GM21360 (cell line): Measurements from ENCODE around the gene HCAR2.
"Not testable (repeated sequence)": the region's sequence is repeated elsewhere in the genome, so short reads cannot be mapped to it uniquely, and the experiment has no call there.

ENCODE experiments used
- ATAC-seq: cut with Tn5 transposase; IDR thresholded peaks from one replicate; pipeline ENCODE4 v1.9.1; 2021; ENCODE audit warnings: mild to moderate bottlenecking, moderate library complexity; ENCODE audit not compliant: unreplicated experiment

Gene HCAR2

DNA sequence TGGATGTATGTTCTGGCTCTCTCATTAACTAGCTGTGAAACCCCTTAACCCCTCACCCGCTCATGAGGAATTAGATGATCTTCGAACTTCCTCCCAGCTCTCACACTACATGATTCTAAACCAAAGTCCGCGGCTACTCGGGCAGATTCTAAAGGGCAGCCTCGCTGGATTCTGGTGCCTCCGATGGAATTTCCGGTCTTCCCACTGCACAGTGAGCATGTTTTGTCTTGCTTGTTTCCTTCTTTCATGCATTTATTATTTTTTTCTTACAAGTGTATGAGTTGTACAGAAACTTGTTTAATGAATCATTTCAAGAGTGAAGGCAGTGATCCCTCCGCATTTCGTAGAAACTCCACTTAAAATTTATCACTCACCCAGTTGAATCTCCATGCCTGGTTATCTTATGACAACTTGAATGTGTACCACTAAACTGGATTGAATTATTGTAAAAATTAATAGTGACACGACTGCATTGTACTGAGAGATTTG is 17.9 kb upstream of the HCAR2 start:
- no peak for ATAC-seq

DNA sequence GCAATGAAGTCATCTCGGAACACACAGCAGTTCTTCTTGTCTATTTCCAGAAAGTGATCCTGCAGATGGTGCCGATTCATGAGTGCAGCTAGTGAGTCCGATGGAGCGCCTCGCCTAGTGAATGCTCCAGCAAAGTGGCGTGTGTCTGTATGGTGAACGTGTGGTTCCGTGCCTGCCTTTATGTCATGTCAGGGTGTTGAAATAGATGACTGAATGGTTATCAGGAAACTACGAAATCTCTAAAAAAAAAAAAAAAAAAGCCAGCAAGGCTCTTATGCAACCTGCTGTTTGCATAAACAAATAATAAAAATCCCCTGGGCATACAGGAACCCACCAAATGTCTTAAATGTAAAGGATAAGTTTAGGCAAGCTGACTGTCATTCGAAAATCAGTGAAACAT is 13.5 kb upstream of the HCAR2 start, which contains the start of gene HCAR3:
TSS of gene HCAR3 (minus strand) at position 154 of the 400 bp plus-strand sequence. CDS start at position 80, 74 bp downstream.
- ATAC-seq: not testable (repeated sequence)

DNA sequence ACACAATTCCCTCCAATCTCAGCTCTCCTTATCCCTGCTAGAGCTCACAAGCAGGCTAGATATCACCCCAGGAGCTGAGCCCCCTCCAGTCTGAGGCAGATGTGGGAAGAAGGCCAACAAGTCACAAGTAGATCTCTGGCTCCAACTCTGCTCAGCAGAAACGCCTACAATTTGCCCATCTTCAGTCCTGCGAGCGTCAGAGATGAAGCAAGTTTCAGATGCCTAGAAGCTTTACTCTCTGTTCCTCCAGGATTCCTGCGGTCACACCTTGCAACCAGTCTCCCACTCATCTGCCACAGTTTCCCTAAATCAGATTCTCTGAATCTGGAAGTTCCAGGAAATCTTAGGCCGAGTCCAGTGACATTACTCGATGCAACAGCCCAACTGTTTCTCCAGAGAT is 12.1 kb upstream of the HCAR2 start:
- ATAC-seq: not testable (repeated sequence)

DNA sequence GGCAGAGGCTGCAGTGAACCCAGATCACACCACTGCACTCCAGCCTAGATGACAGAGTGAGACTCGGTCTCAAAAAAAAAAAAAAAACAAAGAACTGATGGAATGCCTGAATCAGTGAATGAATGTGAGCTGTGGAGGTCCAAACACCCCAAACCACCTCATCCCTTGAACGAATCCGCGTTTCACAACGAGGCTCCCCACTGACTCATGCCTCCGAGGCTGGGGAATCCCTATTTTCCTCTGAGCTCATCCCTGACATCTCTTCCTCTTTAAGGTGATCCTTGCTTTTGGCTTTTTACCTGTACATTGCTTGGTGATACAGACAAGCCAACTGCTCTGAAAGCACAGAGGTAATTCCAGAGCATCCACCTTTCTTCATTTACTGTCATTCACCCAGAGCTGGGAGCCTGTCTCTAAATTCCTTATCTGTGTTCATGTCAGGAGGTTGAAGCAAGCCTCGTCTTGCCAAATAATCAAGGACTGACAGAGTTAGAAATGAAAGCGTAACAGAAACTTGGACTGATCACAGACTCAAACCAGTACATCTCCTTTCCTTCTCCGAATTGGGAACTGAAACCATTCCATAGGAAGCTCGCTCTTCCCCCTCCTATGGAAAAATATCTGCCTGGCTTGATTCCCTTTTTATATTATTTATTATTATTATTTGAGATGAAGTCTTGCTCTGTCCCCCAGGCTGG is 10.5 kb upstream of the HCAR2 start:
- ATAC-seq: not testable (repeated sequence)

DNA sequence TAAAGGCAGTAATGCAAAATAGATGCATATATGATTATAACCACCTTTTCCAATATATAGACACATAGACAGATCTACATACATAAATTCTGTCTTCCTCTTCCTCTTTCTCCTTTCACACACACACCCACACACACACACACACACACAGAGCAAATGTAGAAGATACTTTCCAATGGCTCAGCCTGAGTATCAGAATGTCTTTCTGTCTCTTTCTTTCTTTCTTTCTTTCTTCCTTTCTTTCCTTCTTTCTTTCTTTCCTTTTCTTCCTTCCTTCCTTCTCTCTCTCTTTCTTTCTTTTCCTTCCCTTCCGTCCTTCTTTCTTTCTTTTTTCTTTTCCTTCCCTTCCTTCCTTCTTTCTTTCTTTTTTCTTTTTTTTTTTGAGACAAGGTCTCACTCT is 8.1 kb upstream of the HCAR2 start:
- not testable (repeated sequence) for ATAC-seq

DNA sequence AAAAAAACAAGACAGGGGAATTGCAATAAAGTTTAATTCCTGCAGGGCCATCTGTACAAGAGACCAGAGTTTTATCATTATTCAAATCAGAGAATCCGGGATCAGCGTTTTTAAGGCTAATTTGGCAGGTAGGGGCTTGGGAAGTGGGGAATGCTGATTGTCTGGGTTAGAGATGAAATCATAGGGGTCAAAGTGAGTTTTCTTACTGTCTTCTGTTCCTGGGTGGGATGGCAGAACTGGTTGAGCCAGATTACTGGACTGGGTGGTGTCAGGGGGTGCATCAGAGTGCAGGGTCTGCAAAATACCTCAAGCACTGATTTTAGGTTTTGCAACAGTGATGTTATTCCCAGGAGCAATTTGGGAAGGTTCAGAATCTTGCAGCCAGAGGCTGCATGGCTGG is 7.2 kb upstream of the HCAR2 start:
- not testable (repeated sequence) for ATAC-seq

DNA sequence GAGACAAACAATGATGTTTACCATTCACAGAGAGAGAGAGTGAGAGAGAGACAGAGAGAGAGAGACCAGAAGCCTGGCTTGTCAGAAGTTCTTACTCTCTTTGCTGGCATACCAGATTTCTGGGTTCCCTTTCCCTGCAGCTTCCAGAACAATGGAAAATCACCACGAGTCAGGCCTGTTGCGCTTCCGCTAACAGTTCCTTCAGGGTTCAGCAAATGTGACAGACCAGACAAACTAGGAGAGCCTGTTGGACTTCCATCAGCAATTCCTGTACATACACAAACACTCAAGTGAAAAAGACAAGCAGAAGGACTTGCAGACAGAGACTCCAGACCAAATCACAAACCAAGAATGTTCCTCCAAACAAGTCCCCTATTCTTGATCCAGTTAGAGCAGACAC is 6.1 kb upstream of the HCAR2 start:
- not testable (repeated sequence) for ATAC-seq

DNA sequence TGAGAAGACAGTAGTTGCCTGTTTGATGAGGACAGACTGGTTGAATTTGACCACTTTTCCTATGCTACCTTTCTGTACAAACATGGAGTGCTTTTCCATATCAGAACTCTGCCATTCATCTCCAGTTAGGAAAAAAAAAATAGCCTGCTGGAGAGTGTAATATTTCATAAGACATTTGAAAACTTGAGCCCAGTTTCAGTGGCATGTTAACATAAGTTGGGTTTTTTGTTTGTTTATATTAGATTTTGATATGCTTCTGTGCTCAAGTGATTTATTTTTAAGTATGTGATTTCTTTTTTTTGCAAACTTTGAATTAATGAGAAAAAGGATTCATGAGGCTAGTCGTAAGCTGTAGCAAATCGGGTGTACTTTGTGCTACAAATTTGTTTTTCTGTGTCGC is 684 bp upstream of the HCAR2 start:
- not testable (repeated sequence) for ATAC-seq

DNA sequence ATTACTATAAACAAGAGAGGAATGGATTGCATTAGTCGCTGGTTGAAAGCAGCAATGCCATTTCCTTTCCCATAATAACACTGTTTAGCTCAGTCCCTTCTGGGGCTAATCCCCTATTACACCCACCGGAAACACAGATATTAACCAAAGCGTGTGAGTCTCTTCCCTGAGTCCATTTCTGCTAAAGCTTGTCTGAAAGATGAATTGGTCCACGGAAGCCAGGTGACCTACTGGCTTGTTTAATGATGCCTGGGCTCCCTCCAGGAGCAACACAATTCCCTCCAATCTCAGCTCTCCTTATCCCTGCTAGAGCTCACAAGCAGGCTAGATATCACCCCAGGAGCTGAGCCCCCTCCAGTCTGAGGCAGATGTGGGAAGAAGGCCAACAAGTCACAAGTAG is 1.7 kb downstream of the HCAR2 start:
- ATAC-seq: not testable (repeated sequence)

DNA sequence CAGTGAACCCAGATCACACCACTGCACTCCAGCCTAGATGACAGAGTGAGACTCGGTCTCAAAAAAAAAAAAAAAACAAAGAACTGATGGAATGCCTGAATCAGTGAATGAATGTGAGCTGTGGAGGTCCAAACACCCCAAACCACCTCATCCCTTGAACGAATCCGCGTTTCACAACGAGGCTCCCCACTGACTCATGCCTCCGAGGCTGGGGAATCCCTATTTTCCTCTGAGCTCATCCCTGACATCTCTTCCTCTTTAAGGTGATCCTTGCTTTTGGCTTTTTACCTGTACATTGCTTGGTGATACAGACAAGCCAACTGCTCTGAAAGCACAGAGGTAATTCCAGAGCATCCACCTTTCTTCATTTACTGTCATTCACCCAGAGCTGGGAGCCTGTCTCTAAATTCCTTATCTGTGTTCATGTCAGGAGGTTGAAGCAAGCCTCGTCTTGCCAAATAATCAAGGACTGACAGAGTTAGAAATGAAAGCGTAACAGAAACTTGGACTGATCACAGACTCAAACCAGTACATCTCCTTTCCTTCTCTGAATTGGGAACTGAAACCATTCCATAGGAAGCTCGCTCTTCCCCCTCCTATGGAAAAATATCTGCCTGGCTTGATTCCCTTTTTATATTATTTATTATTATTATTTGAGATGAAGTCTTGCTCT is 3.0 kb downstream of the HCAR2 start:
- not testable (repeated sequence) for ATAC-seq

DNA sequence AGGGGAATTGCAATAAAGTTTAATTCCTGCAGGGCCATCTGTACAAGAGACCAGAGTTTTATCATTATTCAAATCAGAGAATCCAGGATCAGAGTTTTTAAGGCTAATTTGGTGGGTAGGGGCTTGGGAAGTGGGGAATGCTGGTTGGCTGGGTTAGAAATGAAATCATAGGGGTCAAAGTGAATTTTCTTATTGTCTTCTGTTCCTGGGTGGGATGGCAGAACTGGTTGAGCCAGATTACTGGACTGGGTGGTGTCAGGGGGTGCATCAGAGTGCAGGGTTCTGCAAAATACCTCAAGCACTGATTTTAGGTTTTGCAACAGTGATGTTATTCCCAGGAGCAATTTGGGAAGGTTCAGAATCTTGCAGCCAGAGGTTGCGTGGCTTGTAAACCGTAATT is 6.2 kb downstream of the HCAR2 start:
- ATAC-seq: not testable (repeated sequence)

DNA sequence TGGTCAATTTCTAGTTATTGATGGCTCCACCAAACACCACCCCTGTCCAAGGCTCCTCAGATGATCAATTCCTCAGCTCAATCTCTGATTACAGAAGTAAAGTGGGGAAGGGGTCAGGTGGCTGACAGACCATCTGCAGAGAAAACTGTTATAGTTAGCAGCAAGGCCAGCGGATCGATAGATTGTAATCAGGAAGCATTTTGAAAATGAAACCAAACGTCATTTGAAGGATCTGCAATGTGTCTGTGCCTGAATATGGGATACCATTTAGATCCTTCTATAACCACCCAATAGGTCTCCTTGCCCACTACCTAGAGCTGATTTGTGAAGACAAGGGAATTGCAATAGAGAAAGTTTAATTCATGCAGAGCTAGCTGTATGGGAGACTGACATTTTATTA is 11.6 kb downstream of the HCAR2 start:
- no peak for ATAC-seq

DNA sequence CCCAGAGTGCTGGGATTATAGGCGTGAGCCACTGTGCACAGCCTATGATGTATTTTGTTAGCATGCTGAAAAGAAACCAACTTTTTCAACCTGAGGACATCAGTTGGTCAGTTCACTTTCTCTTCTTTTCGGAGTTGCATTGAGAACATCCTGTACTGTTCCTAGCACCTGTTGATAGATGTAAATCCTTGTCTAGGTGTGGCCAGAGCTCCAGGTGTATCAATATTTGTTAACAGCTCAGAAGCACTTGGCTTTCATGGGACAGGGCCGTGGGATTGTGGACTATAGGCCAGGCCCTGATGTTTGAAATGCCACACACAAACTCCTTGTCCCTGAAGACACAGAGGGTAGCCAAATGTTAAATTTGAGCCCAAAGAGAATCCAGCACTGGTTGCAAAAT is 14.9 kb downstream of the HCAR2 start:
- no peak for ATAC-seq

DNA sequence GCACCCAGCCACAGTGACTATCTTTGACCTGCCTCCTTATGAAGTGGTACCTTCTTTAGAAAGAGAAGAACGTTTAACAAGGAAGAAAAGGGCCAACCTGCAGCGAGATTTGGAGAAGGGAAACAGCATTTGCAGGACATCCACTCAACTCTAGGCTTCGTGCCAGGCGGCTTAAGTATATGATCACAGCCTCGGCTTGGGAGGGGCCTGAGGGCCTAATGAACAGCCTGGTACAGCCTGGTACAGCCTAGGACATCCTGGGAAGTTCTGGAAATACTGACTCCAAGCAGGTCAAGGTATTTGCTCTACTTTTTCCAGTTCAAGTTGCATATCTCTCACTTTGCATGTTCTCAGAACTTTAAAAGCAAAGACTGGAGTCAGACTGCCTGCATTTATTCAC is 16.1 kb downstream of the HCAR2 start:
- no peak for ATAC-seq

DNA sequence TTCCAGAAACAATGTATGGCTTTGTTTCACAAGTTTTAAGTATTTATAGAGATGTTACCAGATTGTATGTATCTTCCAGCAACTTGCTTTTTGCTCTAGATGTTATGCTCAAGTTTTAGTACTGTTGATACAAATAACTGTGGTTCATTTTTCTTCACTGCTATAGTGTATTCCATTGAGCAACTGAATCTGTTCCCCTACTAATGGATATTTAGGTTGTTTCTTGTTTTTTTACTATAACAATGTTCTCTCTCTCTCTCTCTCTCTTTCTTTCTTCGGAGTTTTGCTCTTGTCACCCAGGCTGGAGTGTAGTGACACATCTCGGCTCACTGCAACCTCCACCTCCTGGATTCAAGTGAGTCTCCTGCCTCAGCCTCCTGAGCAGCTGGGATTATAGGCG is 16.6 kb downstream of the HCAR2 start:
- ATAC-seq: no peak

DNA sequence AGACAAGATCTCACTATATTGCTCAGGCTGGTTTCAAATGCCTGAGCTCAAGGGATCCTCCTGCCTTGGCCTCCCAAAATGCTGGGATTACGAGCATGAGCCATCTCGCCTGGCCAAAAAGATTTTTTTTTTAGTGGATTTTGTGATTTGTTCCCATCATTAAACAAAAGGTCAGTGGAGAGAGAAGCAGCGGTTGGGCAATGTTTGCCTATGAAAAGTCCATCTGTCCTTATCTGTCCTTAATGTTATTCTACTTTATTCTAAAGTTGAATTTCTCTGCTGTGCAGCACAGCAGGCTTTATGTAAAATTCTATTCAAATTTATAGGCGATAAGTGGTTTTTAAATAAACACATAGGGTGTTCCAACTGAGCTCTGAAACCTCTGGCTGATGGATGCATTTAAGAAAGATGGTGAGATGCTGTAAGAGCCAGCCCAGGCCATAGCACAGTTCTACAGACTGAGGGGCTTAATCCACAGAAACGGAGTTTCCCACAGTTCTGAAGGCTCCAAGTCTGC is 18.8 kb downstream of the HCAR2 start:
- no peak for ATAC-seq

DNA sequence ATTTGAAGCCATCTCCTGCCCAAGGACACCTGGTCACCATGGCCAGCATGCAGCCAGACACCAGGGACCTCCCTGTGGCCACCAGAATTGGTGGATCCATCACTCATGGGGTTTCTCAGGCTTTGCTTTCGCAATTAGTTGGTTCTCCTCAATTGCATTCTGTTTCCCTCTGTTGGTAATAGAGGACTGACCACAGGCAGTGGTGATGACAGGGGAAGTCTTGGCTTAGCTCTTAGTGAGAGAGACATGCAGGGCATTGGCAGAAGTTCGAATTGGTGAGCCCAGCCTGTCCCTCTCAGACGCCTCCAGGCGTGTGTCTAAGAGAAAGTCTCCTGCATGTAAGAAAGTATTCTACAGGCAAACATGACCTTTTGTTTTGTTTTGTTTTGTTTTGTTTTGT is 21.3 kb downstream of the HCAR2 start:
- no peak for ATAC-seq

DNA sequence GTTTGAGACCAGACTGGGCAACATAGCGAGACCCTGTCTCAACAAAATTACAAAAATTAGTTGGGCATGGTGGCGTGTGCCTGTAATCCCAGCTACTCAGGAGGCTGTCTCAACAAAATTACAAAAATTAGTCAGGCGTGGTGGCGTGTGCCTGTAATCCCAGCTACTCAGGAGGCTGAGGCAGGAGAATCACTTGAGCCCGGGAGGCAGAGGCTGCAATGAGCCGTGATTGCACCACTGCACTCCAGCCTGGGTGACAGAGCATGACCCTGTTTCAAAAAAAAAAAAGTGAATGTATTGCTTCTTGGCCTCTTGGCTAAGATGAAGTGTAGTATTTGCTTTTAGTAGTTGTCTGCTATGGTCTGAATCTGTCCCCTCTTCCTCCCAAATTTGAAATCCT is 22.2 kb downstream of the HCAR2 start:
- ATAC-seq: not testable (repeated sequence)

DNA sequence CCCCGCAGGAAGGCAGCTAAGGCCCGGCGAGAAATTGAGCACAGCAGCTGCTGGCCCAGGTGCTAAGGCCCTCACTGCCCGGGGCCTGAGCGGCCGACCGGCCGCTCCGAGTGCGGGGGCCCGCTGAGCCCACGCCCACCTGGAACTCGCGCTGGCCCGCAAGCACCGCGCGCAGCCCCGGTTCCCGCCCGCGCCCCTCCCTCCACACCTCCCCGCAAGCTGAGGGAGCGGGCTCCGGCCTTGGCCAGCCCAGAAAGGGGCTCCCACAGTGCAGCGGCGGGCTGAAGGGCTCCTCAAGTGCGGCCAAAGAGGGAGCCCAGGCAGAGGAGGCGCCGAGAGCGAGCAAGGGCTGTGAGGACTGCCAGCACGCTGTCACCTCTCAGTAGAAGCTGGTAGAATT is 26.4 kb downstream of the HCAR2 start:
- not testable (repeated sequence) for ATAC-seq

DNA sequence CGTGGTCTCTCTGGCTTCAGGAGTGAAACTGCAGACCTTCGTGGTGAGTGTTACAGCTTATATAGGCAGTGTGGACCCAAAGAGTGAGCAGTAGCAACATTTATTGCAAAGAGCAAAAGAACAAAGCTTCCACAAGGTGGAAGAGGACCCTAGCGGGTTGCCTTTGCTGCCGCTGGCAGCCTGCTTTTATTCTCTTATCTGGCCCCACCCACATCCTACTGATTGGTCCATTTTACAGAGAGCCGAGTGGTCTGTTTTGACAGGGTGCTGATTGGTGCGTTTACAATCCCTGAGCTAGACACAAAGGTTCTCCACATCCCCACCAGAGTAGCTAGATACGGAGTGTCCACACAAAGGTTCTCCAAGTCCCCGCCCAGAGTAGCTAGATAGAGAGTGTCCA is 27.1 kb downstream of the HCAR2 start:
- ATAC-seq: not testable (repeated sequence)

DNA sequence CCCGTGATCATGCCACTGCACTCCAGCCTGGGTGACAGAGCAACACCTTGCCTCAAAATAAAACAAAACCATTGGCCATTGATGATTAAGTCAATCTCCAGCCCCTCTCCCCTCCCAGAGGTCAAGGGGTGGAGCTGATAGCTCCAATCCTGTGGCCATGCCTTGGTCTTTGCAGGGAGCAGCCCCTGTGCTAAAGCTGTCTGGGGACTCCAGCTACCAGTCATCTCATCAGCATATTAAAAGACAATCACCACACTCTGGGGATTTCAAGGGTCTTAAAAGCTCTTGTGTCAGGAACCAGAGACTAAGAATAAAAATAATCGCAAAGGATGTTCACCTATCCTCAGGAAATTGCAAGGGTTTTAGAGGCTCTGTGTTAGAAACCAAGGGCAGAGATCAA is 30.6 kb downstream of the HCAR2 start:
- ATAC-seq: no peak
